SKM-1 treated with dmso at 0.1 percent for 144 hours (cell line): ENCODE results near the gene GABRP.
A peak's percentile ranks its signal among the peaks of the same experiment; 100 is the strongest.

Experiments
- DNase-seq: peaks from one replicate; lab custom pipeline; 2025; ENCODE audit not compliant: unreplicated experiment; lab: John Stamatoyannopoulos, UW

The GABRP gene

GRCh38 chr5:170860415-170860814 is 76.9 kb downstream of the GABRP start:
- no peak for DNase-seq

GRCh38 chr5:170860818-170861666 is 77.5 kb downstream of the GABRP start:
- no peak for DNase-seq

- no peak for DNase-seq
Observed at GRCh38 chr5:170861667-170861916, 78.1 kb downstream of the GABRP start.

- peak; percentile 53 for DNase-seq
Observed at GRCh38 chr5:170861917-170862766, 78.6 kb downstream of the GABRP start, which contains the start of gene RANBP17. Gene RANBP17 (plus strand): TSS chr5:170862018.

GRCh38 chr5:170863646-170864045 is 80.1 kb downstream of the GABRP start:
- no peak for DNase-seq
